ENCODE measurements around the gene CCDC178.

CCDC178 gene

DNA sequence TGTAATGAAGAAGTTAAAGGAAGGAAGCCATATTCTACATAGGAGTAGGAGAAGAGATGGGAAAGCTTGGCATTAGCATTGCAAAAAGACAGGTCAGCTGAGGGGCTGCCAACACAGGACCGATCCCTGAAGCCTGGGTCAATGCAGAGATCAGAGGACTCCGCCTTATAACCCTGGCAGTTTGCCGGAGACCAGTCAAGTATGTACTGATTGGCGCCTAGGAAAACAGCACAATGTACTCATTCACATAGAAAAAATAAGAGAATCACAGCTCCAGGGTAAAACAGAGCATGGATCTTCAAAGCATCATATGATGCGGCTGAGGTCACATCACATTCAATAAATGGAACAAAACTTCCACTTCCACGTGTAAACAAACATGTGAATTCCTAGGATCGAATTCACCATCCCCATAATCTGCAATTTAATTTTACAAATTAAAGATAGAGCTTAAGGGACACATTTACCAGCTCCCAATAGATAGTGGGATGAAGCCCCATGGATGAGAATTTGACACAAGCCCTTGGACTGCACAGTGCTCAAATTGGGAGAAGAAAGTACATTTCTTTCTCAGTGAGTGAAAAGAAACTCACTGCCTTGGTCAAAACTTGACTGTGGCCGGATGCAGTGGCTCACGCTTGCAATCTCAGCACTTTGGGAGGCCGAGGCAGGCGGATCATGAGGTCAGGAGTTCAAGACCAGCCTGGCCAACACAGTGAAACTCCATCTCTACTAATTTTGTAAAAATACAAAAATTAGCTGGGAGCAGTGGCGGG is 532.7 kb downstream of the CCDC178 start:
- DNase-seq (ENCODE audit: low spot score), result no peak
- Histone ChIP-seq H3K27ac (no peak overlapping the region), H3K4me3 (no peak overlapping the region)
- TF ChIP-seq, protein P1, sequence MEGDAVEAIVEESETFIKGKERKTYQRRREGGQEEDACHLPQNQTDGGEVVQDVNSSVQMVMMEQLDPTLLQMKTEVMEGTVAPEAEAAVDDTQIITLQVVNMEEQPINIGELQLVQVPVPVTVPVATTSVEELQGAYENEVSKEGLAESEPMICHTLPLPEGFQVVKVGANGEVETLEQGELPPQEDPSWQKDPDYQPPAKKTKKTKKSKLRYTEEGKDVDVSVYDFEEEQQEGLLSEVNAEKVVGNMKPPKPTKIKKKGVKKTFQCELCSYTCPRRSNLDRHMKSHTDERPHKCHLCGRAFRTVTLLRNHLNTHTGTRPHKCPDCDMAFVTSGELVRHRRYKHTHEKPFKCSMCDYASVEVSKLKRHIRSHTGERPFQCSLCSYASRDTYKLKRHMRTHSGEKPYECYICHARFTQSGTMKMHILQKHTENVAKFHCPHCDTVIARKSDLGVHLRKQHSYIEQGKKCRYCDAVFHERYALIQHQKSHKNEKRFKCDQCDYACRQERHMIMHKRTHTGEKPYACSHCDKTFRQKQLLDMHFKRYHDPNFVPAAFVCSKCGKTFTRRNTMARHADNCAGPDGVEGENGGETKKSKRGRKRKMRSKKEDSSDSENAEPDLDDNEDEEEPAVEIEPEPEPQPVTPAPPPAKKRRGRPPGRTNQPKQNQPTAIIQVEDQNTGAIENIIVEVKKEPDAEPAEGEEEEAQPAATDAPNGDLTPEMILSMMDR (IDR thresholded peaks at IDR 0.05), result no peak

DNA sequence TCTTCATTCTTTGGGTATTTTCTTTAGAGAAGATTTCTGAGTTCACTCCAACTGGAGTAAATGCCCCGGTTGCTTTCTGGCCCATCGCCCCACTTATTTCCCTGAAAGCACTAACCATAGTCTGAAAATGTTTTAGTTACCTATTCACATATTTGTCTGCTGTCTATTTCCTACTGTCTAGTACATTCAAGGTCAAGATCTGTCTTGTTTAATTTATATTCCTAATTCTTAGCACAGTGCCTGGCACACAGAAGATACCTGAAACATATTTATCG is 533.3 kb downstream of the CCDC178 start:
- Histone ChIP-seq H3K27ac (no peak overlapping the region), H3K4me3 (no peak overlapping the region)
- no peak for DNase-seq (ENCODE audit: low spot score)
- TF ChIP-seq, protein P1 (IDR thresholded peaks at IDR 0.05), result no peak

DNA sequence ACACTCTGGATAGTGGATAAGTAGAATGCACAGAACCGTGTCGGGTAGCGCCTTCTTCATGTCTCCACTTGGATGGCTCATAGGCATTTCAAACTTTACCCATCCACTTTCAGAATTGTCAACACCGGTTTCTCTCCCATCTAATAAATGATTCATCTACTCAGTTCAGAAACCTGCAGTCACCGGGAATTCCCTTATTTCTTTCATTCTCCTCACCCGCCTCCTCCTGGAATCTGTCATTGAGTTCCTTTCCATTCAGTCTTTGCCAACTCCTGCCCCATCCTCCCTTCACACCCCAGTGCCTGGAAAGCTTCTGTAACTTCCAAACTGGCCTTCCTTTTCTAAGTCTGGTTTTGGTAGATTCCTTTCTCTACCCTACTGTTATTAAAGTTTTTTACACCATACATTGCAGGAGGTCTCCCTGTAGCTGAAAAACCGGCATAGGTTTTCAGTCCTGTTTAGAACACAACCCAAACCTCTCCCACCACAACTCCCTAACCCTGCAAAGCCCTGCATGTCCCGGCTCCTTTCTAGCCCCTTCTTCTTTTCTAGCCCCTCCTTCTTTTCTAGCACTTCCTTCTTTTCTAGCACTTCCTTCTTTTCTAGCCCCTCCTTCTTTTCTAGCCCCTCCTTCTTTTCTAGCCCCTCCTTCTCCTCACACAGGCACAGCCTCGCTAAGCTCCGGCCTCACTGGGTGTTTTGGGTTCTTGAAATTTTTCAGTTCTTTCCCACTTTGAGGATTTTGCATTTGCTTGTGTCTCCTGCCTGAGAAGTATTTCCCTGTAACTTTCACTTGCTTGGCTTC is 533.8 kb downstream of the CCDC178 start:
- no peak overlapping the region for H3K27ac ChIP-seq
- H3K4me3 ChIP-seq, result no peak overlapping the region
- TF ChIP-seq, protein P1 (IDR thresholded peaks at IDR 0.05), result no peak
- DNase-seq (ENCODE audit: low spot score), result no peak

DNA sequence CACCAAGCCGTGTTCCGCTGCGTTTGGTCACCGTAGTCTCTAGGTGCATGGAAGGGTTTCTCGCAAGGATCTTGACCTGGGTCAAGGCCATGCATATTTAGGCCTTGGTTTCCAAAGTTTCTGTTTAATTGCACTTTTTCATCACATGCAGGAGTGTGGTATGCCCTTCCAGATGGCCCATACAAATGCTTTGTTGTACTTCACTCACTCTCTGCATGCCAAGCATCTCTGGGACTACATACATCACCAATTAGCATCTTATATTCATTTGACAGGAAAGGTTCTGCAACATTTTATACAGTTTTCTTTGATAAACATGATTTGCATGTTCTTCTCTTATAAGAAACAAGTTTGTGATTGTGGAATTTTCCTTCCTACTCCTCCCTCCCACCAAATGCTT is 534.9 kb downstream of the CCDC178 start:
- DNase-seq (ENCODE audit: low spot score), result no peak
- no peak overlapping the region for H3K27ac ChIP-seq
- TF ChIP-seq, protein P1 (IDR thresholded peaks at IDR 0.05), result no peak
- H3K4me3 ChIP-seq, result no peak overlapping the region

DNA sequence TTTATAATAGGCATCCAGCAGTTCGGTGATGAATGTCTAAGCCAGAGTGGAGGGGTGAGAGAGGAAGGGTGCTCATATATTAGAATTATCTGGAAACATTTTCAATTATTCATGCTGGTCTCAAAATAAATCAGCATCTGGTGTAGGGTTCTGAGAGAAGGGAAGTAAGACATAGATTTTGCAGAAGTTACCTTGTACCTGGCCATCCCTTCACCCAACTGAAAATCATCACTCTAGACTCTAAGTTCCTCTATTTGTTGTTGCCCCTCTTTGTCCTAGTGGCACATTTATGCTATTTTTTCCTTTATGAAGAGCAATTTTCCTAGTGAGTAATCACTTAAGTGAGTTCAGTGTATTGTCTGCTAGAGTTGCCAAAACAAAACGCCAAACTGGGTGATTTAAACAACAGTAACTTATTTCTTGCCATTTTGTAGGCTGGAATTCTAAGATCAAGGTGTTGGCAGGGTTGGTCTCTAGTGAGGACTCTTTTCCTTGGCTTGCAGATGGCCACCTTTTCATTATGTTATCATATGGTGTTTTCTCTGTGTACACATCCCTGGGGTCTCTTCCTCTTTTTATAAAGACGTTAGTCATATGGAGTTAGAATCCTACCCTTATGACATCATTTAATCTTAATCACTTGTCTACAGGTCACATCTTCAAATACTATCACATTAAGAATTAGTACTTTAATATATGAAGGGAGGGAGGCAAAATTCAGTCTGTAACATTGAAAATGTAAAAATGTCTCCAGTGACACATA is 537.8 kb downstream of the CCDC178 start:
- Histone ChIP-seq H3K4me3 (no peak overlapping the region), H3K27ac (no peak overlapping the region)
- DNase-seq (ENCODE audit: low spot score), result no peak
- TF ChIP-seq, protein P1 (IDR thresholded peaks at IDR 0.05), result no peak

DNA sequence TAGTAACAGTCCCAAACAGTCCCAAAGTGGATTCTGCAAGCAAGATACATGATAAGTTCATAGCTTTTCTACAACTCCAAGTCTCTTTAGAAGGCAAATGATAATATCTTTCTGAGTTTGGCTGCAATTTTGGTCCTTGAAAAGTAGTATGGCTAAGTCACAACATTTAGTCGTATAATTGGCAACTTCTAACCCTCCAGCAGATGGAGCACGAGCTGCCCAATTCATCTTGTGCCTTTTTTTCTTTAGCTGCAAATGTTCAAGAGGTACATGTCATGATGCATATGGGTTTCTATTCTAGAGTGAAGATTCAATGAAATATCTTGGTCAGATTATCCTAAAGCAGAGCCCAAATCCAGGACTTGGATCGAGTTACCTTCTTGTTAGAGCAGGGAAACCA is 540.7 kb downstream of the CCDC178 start:
- Histone ChIP-seq H3K4me3 (no peak overlapping the region), H3K27ac (no peak overlapping the region)
- TF ChIP-seq, protein P1 (IDR thresholded peaks at IDR 0.05), result no peak

More for the DNA sequence above, 540.7 kb downstream of the CCDC178 start:
- DNase-seq (ENCODE audit: low spot score), result no peak
